Prostate gland (tissue), 2 donors: ENCODE data around the gene EFCAB14.

Experiments used
- POLR2AphosphoS5 ChIP-seq: sonication (generic); formaldehyde crosslinking; IDR thresholded peaks from one replicate; pipeline ENCODE4 v1.6.1; 2017; ENCODE audit warnings: antibody characterized with exemption
- TF ChIP-seq, protein P1 (sequence below), 4 experiments: fragments of 200-600 bp in 2 of 4; fragments of 450-650 bp in 2 of 4; sonication (generic) in 2 of 4; IDR thresholded peaks; 1 replicate in 3 of 4; 2 replicates in 1 of 4; pipeline ENCODE4 v1.5.1; 2016 to 2019; ENCODE audit warnings: antibody characterized with exemption in 4 of 4, mild to moderate bottlenecking in 2 of 4, moderate library complexity in 2 of 4

DNA sequence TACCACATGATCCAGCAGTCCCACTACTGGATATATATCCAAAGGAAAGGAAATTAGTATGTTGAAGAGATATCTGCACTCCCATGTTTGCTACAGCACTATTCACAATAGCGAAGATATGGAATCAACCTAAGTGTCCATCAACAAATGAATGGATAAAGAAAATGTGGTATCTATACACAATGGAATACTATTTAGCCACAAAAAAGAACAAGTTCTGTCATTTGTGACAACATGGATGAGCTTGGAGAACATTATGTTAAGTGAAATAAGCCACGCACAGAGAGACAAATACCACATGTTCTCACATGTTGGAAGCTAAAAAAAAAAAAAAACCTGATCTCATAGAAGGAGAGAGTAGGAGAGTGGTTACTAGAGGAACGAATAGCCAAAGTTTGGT lies 68.4 kb downstream of the EFCAB14 start:
- TF ChIP-seq, protein P1, sequence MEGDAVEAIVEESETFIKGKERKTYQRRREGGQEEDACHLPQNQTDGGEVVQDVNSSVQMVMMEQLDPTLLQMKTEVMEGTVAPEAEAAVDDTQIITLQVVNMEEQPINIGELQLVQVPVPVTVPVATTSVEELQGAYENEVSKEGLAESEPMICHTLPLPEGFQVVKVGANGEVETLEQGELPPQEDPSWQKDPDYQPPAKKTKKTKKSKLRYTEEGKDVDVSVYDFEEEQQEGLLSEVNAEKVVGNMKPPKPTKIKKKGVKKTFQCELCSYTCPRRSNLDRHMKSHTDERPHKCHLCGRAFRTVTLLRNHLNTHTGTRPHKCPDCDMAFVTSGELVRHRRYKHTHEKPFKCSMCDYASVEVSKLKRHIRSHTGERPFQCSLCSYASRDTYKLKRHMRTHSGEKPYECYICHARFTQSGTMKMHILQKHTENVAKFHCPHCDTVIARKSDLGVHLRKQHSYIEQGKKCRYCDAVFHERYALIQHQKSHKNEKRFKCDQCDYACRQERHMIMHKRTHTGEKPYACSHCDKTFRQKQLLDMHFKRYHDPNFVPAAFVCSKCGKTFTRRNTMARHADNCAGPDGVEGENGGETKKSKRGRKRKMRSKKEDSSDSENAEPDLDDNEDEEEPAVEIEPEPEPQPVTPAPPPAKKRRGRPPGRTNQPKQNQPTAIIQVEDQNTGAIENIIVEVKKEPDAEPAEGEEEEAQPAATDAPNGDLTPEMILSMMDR (IDR thresholded peaks at IDR 0.05), result no peak
- no peak for TF ChIP-seq POLR2AphosphoS5
